Gastroesophageal sphincter (tissue), 4 donors: Measurements from ENCODE around the gene SYNM. TPM values are rescaled to one million over a fixed set of nuclear protein-coding genes. Genes with fewer than 3 reads are reported as not detected.

Experiments
- ATAC-seq: fragments of 150-250 bp; one replicate; pipeline ENCODE4 v1.9.1; 2016; ENCODE audit warnings: mild to moderate bottlenecking, moderate library complexity
- H3K27ac ChIP-seq, 4 donors: fragments of 200-600 bp; sonication (generic) in 3 of 4; 1 replicate in 3 of 4; 2 replicates in 1 of 4; pipeline ENCODE4 v1.5.1; 2016 to 2019
- H3K27me3 ChIP-seq: fragments of 200-600 bp; sonication (generic); one replicate; pipeline ENCODE4 v1.5.1; 2019
- H3K36me3 ChIP-seq, 2 donors: fragments of 200-600 bp; sonication (generic); one replicate each; pipeline ENCODE4 v1.5.1; 2019; ENCODE audit warnings: control low read depth in 1 of 2
- H3K4me1 ChIP-seq, 3 donors: fragments of 200-600 bp; sonication (generic); 1 replicate in 2 of 3; 2 replicates in 1 of 3; pipeline ENCODE4 v1.5.1; 2016 to 2019; ENCODE audit warnings: control low read depth in 2 of 3
- H3K4me3 ChIP-seq, 2 donors: fragments of 200-600 bp; sonication (generic); one replicate each; pipeline ENCODE4 v1.5.1; 2019; ENCODE audit warnings: mild to moderate bottlenecking in 1 of 2, moderate library complexity in 1 of 2
- H3K9me3 ChIP-seq, 3 donors: fragments of 200-600 bp; sonication (generic); one replicate each; pipeline ENCODE4 v1.5.1; 2017 to 2019; ENCODE audit warnings: control low read depth in 2 of 3
- EP300 ChIP-seq: sonication (generic); formaldehyde crosslinking; IDR thresholded peaks from one replicate; pipeline ENCODE4 v1.6.1; 2017; ENCODE audit warnings: antibody characterized with exemption, mild to moderate bottlenecking
- POLR2A ChIP-seq, 2 donors: fragments of 450-650 bp; IDR thresholded peaks; one replicate each; pipeline ENCODE4 v1.6.1; 2017; ENCODE audit warnings: antibody characterized with exemption in 2 of 2, mild to moderate bottlenecking in 2 of 2, moderate library complexity in 1 of 2
- POLR2AphosphoS5 ChIP-seq: sonication (generic); formaldehyde crosslinking; IDR thresholded peaks from one replicate; pipeline ENCODE4 v1.6.1; 2017; ENCODE audit warnings: antibody characterized with exemption
- WGBS, 2 donors: methylation state at CpG; one replicate each; pipeline ENCODE4 v1.1.5; 2018; ENCODE audit warnings: low coverage in 1 of 2; 5-methylcytosine and 5-hydroxymethylcytosine counted together
- total RNA-seq, 4 donors: library from RNA; depleted of rRNA; stranded (reverse); fragments of >200 nt; gene quantifications; one replicate each; pipeline ENCODE4 v1.1.0, GENCODE V29; 2016
- TF ChIP-seq, protein P1 (sequence below), 4 experiments: fragments of 200-600 bp in 2 of 4; fragments of 450-650 bp in 2 of 4; sonication (generic) in 1 of 4; IDR thresholded peaks; one replicate each; pipeline ENCODE4 v1.5.1; 2017 to 2019; ENCODE audit warnings: antibody characterized with exemption in 4 of 4, mild to moderate bottlenecking in 2 of 4, moderate library complexity in 2 of 4

The SYNM gene
- total RNA-seq, 4 donors from 2014 or later = 1,155 to 2,820 (median 1,765) TPM

DNA sequence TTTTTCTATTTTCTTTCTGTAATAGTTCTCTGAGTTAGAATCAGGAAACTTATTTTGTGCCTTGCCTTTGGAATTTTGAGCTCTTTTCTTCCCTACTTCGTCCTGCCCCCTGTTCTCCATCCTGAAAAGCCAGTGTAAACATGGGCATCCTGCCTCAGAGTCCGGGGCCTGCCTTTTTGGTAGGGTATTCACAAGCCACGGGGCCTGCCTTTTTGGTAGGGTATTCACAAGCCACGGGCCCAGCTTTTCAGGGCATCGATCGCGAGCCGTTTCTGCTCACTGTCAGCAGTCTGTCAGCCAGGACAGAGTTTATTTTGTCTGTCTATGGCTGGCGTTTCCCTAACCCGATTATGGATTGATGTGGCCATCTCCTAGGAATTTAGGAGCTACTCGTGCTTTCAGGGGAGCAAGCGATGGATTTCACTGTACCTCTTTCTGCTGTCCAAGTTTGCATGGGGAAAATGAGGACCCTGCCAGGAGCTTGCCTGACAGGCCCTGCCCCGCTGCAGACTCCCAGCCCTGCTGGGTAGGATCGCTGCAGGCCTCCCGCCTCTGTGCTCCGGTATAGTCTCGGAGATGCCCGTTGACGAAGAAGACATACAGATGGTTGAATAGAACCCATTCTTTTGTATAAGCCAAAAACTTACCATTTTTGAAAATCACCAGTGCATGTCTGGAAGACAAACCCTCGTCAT is 12.8 kb downstream of the SYNM start:
- no peaks in the 10 kb centered on the region for H3K27me3 ChIP-seq
- ATAC-seq = no peak
- H3K9me3 ChIP-seq = no peaks in the 10 kb centered on the region
- peaks cover 8 to 100% (median 40%) of the 10 kb centered on the region in 3 donors for H3K4me1 ChIP-seq
- TF ChIP-seq POLR2AphosphoS5 = no peak
- TF ChIP-seq, protein P1, sequence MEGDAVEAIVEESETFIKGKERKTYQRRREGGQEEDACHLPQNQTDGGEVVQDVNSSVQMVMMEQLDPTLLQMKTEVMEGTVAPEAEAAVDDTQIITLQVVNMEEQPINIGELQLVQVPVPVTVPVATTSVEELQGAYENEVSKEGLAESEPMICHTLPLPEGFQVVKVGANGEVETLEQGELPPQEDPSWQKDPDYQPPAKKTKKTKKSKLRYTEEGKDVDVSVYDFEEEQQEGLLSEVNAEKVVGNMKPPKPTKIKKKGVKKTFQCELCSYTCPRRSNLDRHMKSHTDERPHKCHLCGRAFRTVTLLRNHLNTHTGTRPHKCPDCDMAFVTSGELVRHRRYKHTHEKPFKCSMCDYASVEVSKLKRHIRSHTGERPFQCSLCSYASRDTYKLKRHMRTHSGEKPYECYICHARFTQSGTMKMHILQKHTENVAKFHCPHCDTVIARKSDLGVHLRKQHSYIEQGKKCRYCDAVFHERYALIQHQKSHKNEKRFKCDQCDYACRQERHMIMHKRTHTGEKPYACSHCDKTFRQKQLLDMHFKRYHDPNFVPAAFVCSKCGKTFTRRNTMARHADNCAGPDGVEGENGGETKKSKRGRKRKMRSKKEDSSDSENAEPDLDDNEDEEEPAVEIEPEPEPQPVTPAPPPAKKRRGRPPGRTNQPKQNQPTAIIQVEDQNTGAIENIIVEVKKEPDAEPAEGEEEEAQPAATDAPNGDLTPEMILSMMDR (IDR thresholded peaks at IDR 0.05) = no peak
- no peak for TF ChIP-seq POLR2A (IDR thresholded peaks at IDR 0.05)
- TF ChIP-seq EP300 = no peak
- WGBS, 2 donors = 12 to 48% methylated on average over 3 to 19 of the region's 20 CpGs
- peaks cover 0 to 65% of the 10 kb centered on the region in 2 donors for H3K36me3 ChIP-seq
- no peak overlapping the region for H3K4me3 ChIP-seq
- H3K27ac ChIP-seq = peak overlapping the region; percentile 80 to 98 (median 98)

DNA sequence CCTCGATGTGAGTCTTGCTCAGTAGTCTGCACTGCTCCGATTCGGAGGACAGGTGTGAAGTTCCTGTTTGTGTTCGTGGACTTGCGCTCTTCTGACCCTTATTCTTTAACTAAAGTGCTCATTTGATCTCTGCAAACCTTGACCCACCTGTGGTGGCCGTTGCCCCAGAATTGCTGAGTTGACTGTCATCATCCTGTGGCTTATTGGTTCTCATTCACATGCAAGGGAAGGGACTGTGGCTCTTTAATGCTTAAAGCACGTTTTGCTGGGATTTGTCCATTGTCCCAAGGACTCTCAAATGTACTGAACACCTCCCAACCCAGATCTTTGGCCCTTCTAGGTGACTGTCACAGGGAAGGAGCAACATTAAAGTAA is 13.4 kb downstream of the SYNM start:
- Histone ChIP-seq H3K27ac (peak overlapping the region; percentile 80 to 98 (median 98)), H3K9me3 (no peaks in the 10 kb centered on the region), H3K4me1 (peaks cover 9 to 100% (median 45%) of the 10 kb centered on the region in 3 donors), H3K36me3 (peaks cover 0 to 60% of the 10 kb centered on the region in 2 donors), H3K27me3 (no peaks in the 10 kb centered on the region), H3K4me3 (no peak overlapping the region)
- no peak for TF ChIP-seq POLR2A (IDR thresholded peaks at IDR 0.05)
- no peak for TF ChIP-seq EP300
- no peak for TF ChIP-seq POLR2AphosphoS5
- TF ChIP-seq, protein P1 (IDR thresholded peaks at IDR 0.05) = no peak
- ATAC-seq = no peak
- WGBS, 2 donors = 30 to 50% methylated on average over 4 to 7 of the region's 7 CpGs

DNA sequence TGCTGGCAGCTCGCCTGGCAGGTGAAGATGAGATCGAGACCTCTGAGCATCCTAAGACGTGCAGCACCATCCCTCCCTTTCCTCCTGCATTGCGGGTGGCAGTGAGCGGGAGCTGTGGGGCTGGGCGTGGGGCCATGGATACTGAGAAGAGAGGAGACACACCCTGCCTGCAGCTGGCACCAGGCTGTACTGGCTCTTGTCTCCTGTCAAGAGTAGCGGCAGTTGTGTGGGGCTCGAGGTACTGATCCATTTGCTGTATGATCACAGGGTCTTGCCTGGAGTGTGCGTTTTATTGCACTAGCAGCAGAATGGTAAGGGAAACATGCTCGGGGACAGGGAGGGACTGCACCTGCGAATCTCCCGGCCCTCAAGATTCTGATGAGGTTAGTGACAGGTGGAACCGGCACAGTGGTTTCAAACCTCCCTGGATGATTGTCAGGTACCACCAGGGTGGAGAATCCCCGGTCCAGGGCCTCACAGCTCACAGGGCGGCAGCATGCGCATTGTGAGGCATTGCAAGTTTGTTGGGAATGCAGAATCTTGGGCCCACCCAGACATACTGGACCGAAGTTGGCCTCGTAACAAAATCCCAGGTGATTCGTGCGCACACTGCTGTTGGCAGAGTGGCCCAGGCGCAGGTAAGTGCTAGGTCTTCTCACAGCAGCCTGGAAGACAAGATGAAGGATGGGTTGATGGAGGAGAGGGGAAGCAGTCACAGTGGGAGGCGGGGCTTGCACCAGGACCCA is 14.1 kb downstream of the SYNM start:
- Histone ChIP-seq H3K27me3 (no peaks in the 10 kb centered on the region), H3K27ac (peak overlapping the region; percentile 15 to 98 (median 97)), H3K9me3 (no peaks in the 10 kb centered on the region), H3K4me3 (no peak overlapping the region), H3K36me3 (peaks cover 0 to 53% of the 10 kb centered on the region in 2 donors), H3K4me1 (peaks cover 9 to 100% (median 52%) of the 10 kb centered on the region in 3 donors)
- ATAC-seq = no peak
- TF ChIP-seq POLR2AphosphoS5 (no peak), EP300 (no peak), POLR2A (IDR thresholded peaks at IDR 0.05) (no peak)
- TF ChIP-seq, protein P1 (IDR thresholded peaks at IDR 0.05) = no peak
- 63 to 65% methylated on average over 4 to 11 of the region's 22 CpGs for WGBS, 2 donors

DNA sequence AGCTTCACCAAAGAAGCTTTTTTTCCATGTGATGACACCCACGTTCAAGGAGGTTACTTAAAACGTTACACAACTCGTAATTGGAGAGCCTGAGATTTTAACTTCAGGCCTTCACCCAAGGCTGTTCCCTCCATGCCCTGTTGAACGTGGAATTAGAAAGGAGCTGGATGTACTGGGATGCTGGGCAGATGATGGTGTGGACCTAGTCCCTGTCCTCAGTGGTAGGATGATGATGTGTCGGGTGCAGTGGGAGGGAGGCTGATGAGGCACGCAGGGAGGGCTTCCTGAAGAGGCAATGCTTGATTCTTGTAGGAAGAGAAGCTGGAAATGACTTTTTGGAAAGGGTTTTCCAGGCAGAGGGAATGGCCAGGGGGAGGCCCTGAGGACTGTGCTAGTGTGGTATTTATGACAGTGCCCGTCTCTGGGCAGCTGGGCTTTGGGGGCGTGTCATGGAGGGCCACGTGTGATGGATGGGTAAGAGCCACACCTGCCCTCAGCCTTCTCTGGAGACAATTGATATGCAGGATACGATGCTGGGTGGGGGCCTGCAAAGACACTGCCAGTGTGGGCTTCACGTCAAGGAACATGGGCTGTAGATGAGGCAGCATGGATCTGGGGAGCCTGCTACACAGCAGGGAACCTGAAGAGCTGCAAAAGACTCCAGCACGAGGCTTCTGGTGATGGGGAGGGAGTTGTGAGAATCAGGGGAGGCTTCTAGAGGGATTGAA is 15.3 kb downstream of the SYNM start:
- Histone ChIP-seq H3K36me3 (peaks cover 0 to 41% of the 10 kb centered on the region in 2 donors), H3K4me3 (no peak overlapping the region), H3K27me3 (no peaks in the 10 kb centered on the region), H3K27ac (peak overlapping the region; percentile 75 to 98 (median 97)), H3K9me3 (no peaks in the 10 kb centered on the region), H3K4me1 (peaks cover 15 to 100% (median 59%) of the 10 kb centered on the region in 3 donors)
- TF ChIP-seq EP300 (no peak), POLR2A (IDR thresholded peaks at IDR 0.05) (no peak)
- TF ChIP-seq, protein P1 (IDR thresholded peaks at IDR 0.05) = no peak
- 47 to 59% methylated on average over 5 to 11 of the region's 12 CpGs for WGBS, 2 donors
- no peak for ATAC-seq
